ENCODE measurements around the gene HAGHL.

Gene HAGHL

DNA sequence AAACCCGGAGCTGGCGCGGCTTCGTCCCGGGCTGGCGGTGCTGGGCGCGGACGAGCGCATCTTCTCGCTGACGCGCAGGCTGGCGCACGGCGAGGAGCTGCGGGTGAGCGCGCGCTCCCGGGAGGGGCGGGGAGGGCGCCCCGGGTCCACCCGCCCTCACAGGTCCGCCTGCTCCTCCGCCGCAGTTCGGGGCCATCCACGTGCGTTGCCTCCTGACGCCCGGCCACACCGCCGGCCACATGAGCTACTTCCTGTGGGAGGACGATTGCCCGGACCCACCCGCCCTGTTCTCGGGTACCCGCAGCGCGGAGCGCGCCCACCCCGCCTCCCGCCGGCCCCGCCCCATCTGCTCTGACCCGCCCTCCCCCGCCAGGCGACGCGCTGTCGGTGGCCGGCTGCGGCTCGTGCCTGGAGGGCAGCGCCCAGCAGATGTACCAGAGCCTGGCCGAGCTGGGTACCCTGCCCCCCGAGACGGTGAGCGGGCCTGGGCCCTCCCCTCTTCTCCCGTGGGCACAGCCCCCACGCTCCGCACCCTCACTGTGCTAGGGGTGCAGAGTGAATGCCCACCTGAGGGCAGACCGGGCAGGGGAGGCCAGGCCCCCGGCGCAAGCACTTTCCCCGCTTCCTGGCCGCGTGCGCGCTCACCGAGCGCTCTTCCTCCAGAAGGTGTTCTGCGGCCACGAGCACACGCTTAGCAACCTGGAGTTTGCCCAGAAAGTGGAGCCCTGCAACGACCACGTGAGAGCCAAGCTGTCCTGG is 1.4 kb downstream of the HAGHL start:
- no peaks in the 10 kb centered on the region for H3K27me3 ChIP-seq (replicated peaks; ENCODE audit: control insufficient read depth, insufficient read depth, low read length, poor library complexity, severe bottlenecking)
- peaks cover 17% of the 10 kb centered on the region for H3K4me1 ChIP-seq (ENCODE audit: control insufficient read depth, insufficient read depth, low read length, poor library complexity, severe bottlenecking)
- no peaks in the 10 kb centered on the region for H3K9me3 ChIP-seq (ENCODE audit: control insufficient read depth, low read length)
- H3K4me3 ChIP-seq (ENCODE audit: insufficient read depth, low read depth, low read length, poor library complexity, severe bottlenecking), result peak overlapping the region; percentile 49
- no peak overlapping the region for H3K27ac ChIP-seq (ENCODE audit: insufficient read depth, low read length, poor library complexity, severe bottlenecking)
- H3K36me3 ChIP-seq (ENCODE audit: control insufficient read depth, insufficient read depth, low read length), result peaks cover 6% of the 10 kb centered on the region
- peak; percentile 51 to 59 (median 57) for DNase-seq

- H3K27ac ChIP-seq (ENCODE audit: insufficient read depth, low read length, poor library complexity, severe bottlenecking), result no peak overlapping the region
- DNase-seq, result no peak
- peaks cover 17% of the 10 kb centered on the region for H3K4me1 ChIP-seq (ENCODE audit: control insufficient read depth, insufficient read depth, low read length, poor library complexity, severe bottlenecking)
- no peak overlapping the region for H3K4me3 ChIP-seq (ENCODE audit: insufficient read depth, low read depth, low read length, poor library complexity, severe bottlenecking)
- H3K9me3 ChIP-seq (ENCODE audit: control insufficient read depth, low read length), result no peaks in the 10 kb centered on the region
- no peaks in the 10 kb centered on the region for H3K27me3 ChIP-seq (replicated peaks; ENCODE audit: control insufficient read depth, insufficient read depth, low read length, poor library complexity, severe bottlenecking)
- H3K36me3 ChIP-seq (ENCODE audit: control insufficient read depth, insufficient read depth, low read length), result peaks cover 14% of the 10 kb centered on the region
Observed at GRCh38 chr16:728890-729744, 2.2 kb downstream of the HAGHL start.

GRCh38 chr16:729768-730665 is 3.1 kb downstream of the HAGHL start:
- no peak for DNase-seq
- Histone ChIP-seq H3K36me3 (ENCODE audit: control insufficient read depth, insufficient read depth, low read length) (peaks cover 22% of the 10 kb centered on the region), H3K27ac (ENCODE audit: insufficient read depth, low read length, poor library complexity, severe bottlenecking) (no peak overlapping the region), H3K9me3 (ENCODE audit: control insufficient read depth, low read length) (no peaks in the 10 kb centered on the region), H3K4me3 (ENCODE audit: insufficient read depth, low read depth, low read length, poor library complexity, severe bottlenecking) (no peak overlapping the region), H3K4me1 (ENCODE audit: control insufficient read depth, insufficient read depth, low read length, poor library complexity, severe bottlenecking) (peaks cover 17% of the 10 kb centered on the region), H3K27me3 (replicated peaks; ENCODE audit: control insufficient read depth, insufficient read depth, low read length, poor library complexity, severe bottlenecking) (no peaks in the 10 kb centered on the region)

DNA sequence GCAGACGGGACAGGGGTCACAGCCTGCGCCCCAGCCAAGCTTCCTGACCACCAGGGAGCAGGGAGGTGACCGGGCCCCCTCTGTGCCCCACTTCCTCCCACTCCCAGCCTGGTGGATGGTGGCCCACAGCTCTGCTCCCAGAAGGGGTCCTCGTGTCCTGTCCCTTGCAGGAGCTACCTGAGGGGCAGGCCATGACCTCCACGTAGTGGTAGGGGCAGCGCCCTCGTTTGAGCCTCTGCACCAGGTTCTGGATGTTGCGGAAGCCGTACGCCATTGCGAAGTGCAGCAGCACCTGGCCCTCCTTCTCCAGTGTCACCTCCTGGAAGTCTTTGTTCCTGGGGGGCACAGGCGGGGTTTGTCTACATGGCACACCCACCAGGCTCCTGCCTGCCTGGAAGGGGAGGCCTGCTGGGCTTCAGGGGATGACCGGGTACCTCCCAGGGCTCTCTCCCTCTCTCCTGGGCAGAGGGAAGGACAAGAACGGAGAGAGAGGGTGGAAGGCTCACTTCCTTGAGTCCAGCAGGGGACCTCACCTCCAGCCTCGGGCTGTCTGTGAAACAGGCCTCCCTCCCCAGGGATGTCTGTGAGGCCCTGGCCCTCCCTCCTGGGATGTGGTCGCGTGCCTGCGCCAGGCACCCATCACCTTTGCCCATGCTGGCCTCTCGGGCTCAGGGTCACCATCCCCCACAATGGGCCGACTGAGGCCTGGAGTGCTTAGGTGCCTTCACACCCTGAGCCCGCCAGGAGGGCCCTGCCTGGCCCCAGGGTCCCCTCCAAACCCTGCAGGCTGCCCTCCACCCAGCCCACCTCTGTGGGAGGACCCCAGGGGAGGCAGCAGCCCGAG is 4.0 kb downstream of the HAGHL start:
- Histone ChIP-seq H3K4me3 (ENCODE audit: insufficient read depth, low read depth, low read length, poor library complexity, severe bottlenecking) (no peak overlapping the region), H3K27me3 (replicated peaks; ENCODE audit: control insufficient read depth, insufficient read depth, low read length, poor library complexity, severe bottlenecking) (no peaks in the 10 kb centered on the region), H3K4me1 (ENCODE audit: control insufficient read depth, insufficient read depth, low read length, poor library complexity, severe bottlenecking) (peaks cover 17% of the 10 kb centered on the region), H3K9me3 (ENCODE audit: control insufficient read depth, low read length) (no peaks in the 10 kb centered on the region), H3K36me3 (ENCODE audit: control insufficient read depth, insufficient read depth, low read length) (peaks cover 27% of the 10 kb centered on the region), H3K27ac (ENCODE audit: insufficient read depth, low read length, poor library complexity, severe bottlenecking) (no peak overlapping the region)
- no peak for DNase-seq

DNA sequence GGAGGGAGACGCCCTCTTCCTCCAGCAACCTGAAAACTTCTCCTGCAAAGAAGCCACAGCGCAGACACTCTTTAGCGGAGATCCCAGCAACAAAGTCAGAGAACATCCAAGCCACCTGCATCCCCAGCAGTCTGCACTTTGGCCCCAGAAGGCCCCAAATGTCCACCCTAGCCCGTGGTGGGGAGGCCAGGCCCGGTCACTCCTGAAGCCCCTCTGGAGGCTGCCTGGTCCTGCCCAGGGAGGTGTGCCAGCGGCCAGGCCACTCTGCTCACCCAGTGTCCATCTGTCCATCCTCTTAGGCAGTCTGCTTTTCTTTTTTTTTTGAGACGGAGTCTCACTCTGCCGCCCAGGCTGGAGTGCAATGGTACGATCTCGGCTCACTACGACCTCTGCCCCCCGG is 5.4 kb downstream of the HAGHL start:
- Histone ChIP-seq H3K27ac (ENCODE audit: insufficient read depth, low read length, poor library complexity, severe bottlenecking) (no peak overlapping the region), H3K36me3 (ENCODE audit: control insufficient read depth, insufficient read depth, low read length) (peaks cover 41% of the 10 kb centered on the region), H3K9me3 (ENCODE audit: control insufficient read depth, low read length) (no peaks in the 10 kb centered on the region), H3K27me3 (replicated peaks; ENCODE audit: control insufficient read depth, insufficient read depth, low read length, poor library complexity, severe bottlenecking) (no peaks in the 10 kb centered on the region), H3K4me3 (ENCODE audit: insufficient read depth, low read depth, low read length, poor library complexity, severe bottlenecking) (no peak overlapping the region), H3K4me1 (ENCODE audit: control insufficient read depth, insufficient read depth, low read length, poor library complexity, severe bottlenecking) (peaks cover 8% of the 10 kb centered on the region)
- no peak for DNase-seq

DNA sequence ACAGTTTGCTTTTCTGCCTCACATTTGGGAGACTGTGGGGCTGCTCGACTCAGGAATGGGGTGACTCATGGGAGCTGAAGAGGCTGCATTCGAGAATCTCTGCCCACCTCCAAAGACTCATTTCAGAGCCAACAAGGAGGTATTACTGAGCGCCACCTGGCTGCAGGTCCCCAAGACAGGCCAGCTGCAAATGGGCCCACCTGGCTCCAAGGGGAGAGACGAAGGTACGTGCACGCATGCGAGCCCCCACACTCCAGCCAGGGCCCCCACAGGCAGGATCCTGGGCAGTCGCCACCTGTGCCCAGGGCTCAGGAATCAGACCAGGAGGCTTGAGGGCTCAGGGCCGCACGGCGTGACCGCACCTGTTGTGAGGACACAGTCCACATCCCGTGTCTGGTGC is 6.0 kb downstream of the HAGHL start:
- Histone ChIP-seq H3K9me3 (ENCODE audit: control insufficient read depth, low read length) (no peaks in the 10 kb centered on the region), H3K27me3 (replicated peaks; ENCODE audit: control insufficient read depth, insufficient read depth, low read length, poor library complexity, severe bottlenecking) (no peaks in the 10 kb centered on the region), H3K27ac (ENCODE audit: insufficient read depth, low read length, poor library complexity, severe bottlenecking) (no peak overlapping the region), H3K36me3 (ENCODE audit: control insufficient read depth, insufficient read depth, low read length) (peaks cover 44% of the 10 kb centered on the region), H3K4me3 (ENCODE audit: insufficient read depth, low read depth, low read length, poor library complexity, severe bottlenecking) (no peak overlapping the region), H3K4me1 (ENCODE audit: control insufficient read depth, insufficient read depth, low read length, poor library complexity, severe bottlenecking) (peaks cover 3% of the 10 kb centered on the region)
- no peak for DNase-seq

DNA sequence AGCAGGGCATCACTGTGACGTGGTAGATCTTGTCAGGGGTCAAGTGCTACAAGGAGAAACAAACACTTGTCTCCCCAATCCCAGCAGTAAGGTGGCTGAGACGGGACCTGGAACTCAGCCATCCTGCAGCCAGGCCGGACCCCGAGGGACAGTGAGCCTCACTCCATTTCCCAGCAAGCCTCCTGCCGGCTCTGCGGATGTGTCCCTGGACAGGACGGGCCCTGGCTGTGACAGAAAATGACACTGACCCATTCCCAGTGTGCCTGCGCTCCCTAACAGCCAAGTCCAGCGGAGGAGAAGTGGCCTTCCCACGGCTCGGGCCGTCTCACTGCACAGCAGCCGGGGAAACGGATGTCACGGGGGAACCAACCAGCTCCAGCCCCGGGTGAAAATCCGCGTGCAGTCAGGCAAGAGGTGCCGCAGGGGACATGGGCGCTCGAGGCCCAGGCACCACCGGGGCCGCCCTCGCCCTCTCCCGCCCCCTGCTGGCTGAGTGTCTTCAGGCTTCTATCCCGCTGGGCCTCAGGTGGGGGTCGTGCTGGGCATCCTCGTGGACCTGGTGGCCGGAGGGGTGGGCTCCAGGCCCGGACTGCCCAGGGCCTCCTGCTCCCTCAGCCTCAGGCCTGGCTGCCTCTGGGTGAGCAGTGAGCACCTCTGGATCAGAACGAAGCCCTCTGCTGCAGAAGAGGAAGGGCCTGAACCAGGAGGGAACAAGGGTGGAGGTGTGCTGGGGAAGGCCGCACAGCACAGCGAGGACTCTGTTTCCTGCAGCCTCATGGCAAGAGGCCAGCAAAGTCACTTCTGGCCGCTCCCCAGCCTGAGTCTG is 6.7 kb downstream of the HAGHL start:
- no peaks in the 10 kb centered on the region for H3K27me3 ChIP-seq (replicated peaks; ENCODE audit: control insufficient read depth, insufficient read depth, low read length, poor library complexity, severe bottlenecking)
- H3K36me3 ChIP-seq (ENCODE audit: control insufficient read depth, insufficient read depth, low read length), result peaks cover 44% of the 10 kb centered on the region
- DNase-seq, result no peak
- no peaks in the 10 kb centered on the region for H3K9me3 ChIP-seq (ENCODE audit: control insufficient read depth, low read length)
- no peaks in the 10 kb centered on the region for H3K4me1 ChIP-seq (ENCODE audit: control insufficient read depth, insufficient read depth, low read length, poor library complexity, severe bottlenecking)
- H3K4me3 ChIP-seq (ENCODE audit: insufficient read depth, low read depth, low read length, poor library complexity, severe bottlenecking), result no peak overlapping the region
- H3K27ac ChIP-seq (ENCODE audit: insufficient read depth, low read length, poor library complexity, severe bottlenecking), result no peak overlapping the region

- peaks cover 44% of the 10 kb centered on the region for H3K36me3 ChIP-seq (ENCODE audit: control insufficient read depth, insufficient read depth, low read length)
- no peak overlapping the region for H3K27ac ChIP-seq (ENCODE audit: insufficient read depth, low read length, poor library complexity, severe bottlenecking)
- no peak for DNase-seq
- H3K9me3 ChIP-seq (ENCODE audit: control insufficient read depth, low read length), result no peaks in the 10 kb centered on the region
- no peak overlapping the region for H3K4me3 ChIP-seq (ENCODE audit: insufficient read depth, low read depth, low read length, poor library complexity, severe bottlenecking)
- no peaks in the 10 kb centered on the region for H3K27me3 ChIP-seq (replicated peaks; ENCODE audit: control insufficient read depth, insufficient read depth, low read length, poor library complexity, severe bottlenecking)
- peaks cover 2% of the 10 kb centered on the region for H3K4me1 ChIP-seq (ENCODE audit: control insufficient read depth, insufficient read depth, low read length, poor library complexity, severe bottlenecking)
Observed at GRCh38 chr16:734208-734980, 7.5 kb downstream of the HAGHL start.
